Thyroid gland (tissue), 4 donors: ENCODE data around the gene SLC12A8.

Source experiments
- POLR2A ChIP-seq, 2 donors: fragments of 450-650 bp; IDR thresholded peaks; one replicate each; pipeline ENCODE4 v1.6.1; 2017; ENCODE audit warnings: antibody characterized with exemption in 2 of 2, mild to moderate bottlenecking in 2 of 2, moderate library complexity in 1 of 2
- TF ChIP-seq, protein P1 (sequence below), 6 experiments: fragments of 200-600 bp in 3 of 6; fragments of 450-650 bp in 3 of 6; sonication (generic) in 3 of 6; IDR thresholded peaks; one replicate each; pipeline ENCODE4 v1.5.1; 2016 to 2019; ENCODE audit warnings: antibody characterized with exemption in 6 of 6, mild to moderate bottlenecking in 2 of 6, inconsistent platforms in 1 of 6, moderate library complexity in 1 of 6

GRCh38 chr3:125051205-125051604 is 161.3 kb downstream of the SLC12A8 start:
- TF ChIP-seq POLR2A (IDR thresholded peaks at IDR 0.05): no peak
- TF ChIP-seq, protein P1, sequence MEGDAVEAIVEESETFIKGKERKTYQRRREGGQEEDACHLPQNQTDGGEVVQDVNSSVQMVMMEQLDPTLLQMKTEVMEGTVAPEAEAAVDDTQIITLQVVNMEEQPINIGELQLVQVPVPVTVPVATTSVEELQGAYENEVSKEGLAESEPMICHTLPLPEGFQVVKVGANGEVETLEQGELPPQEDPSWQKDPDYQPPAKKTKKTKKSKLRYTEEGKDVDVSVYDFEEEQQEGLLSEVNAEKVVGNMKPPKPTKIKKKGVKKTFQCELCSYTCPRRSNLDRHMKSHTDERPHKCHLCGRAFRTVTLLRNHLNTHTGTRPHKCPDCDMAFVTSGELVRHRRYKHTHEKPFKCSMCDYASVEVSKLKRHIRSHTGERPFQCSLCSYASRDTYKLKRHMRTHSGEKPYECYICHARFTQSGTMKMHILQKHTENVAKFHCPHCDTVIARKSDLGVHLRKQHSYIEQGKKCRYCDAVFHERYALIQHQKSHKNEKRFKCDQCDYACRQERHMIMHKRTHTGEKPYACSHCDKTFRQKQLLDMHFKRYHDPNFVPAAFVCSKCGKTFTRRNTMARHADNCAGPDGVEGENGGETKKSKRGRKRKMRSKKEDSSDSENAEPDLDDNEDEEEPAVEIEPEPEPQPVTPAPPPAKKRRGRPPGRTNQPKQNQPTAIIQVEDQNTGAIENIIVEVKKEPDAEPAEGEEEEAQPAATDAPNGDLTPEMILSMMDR (IDR thresholded peaks at IDR 0.05): no peak
